ENCODE results near the gene NELFA. TPM values are rescaled to one million over a fixed set of nuclear protein-coding genes. Genes with fewer than 3 reads are reported as not detected.
A peak's percentile ranks its signal among the peaks of the same experiment; 100 is the strongest.

The NELFA gene
- total RNA-seq, 1 experiment from 2014 or later, result 55.0 TPM

DNA sequence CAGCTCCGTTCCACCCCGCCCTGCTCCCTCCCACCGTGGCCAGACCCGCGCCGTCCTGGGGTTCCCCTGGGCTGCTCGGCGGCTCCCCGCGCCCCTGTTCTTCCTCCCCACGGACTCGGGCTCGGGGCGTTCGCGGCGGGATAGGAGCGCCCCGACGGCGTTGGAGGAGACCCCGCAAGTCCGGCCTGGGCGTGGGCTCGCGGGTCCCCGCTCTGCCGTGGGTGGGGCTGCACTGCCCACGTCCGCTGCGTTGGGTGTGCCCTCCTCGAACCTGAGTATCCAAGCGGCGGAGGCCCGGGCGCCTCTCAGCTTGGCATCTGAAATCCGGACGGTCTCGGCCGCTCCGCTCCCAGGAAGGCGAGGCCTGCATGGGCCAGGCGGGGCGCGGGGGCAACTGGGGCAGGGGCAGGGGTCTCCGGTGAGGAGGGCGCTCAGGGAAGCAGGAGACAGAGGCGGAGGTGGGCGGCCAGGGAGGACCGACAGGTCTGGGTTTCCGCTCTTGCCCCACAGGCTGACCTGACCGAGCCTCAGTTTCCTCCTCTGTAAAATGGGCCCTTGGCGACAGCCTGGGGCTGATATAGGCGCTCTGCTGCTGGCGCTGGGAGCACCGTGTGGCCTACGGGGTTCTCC, 38.4 kb upstream of the NELFA start:
- Histone ChIP-seq H3K4me2 (ENCODE audit: insufficient read depth, insufficient read length, low read length) (no peak overlapping the region), H2BK20ac (ENCODE audit: low read depth, low read length, poor library complexity, severe bottlenecking) (no peak overlapping the region), H2BK120ac (ENCODE audit: low read depth, low read length, poor library complexity, severe bottlenecking) (no peak overlapping the region), H3K14ac (ENCODE audit: insufficient read depth, low read length) (no peak overlapping the region), H4K5ac (ENCODE audit: insufficient read length, low read depth, low read length) (no peak overlapping the region), H2AFZ (ENCODE audit: low read length) (no peak overlapping the region), H3K27me3 (ENCODE audit: insufficient read depth, low read length) (peaks cover 8% of the 10 kb centered on the region), H4K91ac (ENCODE audit: insufficient read length, low read depth, low read length) (no peak overlapping the region), H3K79me2 (ENCODE audit: insufficient read depth, low read length) (no peaks in the 10 kb centered on the region), H2BK12ac (ENCODE audit: insufficient read length, low read depth, low read length) (no peak overlapping the region), H3K18ac (ENCODE audit: insufficient read length, low read depth, low read length) (no peak overlapping the region), H3K9me3 (ENCODE audit: control insufficient read depth, low read depth, low read length) (no peaks in the 10 kb centered on the region), H3K23ac (ENCODE audit: insufficient read length, low read depth, low read length) (no peak overlapping the region), H3K23me2 (ENCODE audit: insufficient read length, low read depth, low read length, poor library complexity, severe bottlenecking) (no peaks in the 10 kb centered on the region), H3K79me1 (ENCODE audit: insufficient read depth, low read depth, low read length, poor library complexity, severe bottlenecking) (no peaks in the 10 kb centered on the region), H2AK5ac (ENCODE audit: insufficient read length, low read length) (no peak overlapping the region), H4K20me1 (ENCODE audit: control insufficient read depth, insufficient read depth, insufficient read length) (no peaks in the 10 kb centered on the region), H3K4ac (ENCODE audit: low read depth, low read length) (no peak overlapping the region), H2BK15ac (ENCODE audit: low read depth, low read length) (no peak overlapping the region), H3K4me1 (ENCODE audit: insufficient read depth, low read length) (no peaks in the 10 kb centered on the region; the same call in 1 of the 2 replicates), H2BK5ac (ENCODE audit: insufficient read length, low read length) (no peak overlapping the region), H4K8ac (replicated peaks; ENCODE audit: insufficient read length, low read depth, low read length) (no peak overlapping the region), H3K27ac (ENCODE audit: insufficient read length, low read depth, low read length) (no peak overlapping the region), H3K56ac (ENCODE audit: insufficient read length, low read depth, low read length) (no peak overlapping the region), H3K9ac (ENCODE audit: extremely low read depth, insufficient read length, low read length) (no peak overlapping the region), H3T11ph (ENCODE audit: low read length) (no peak overlapping the region)
- H3K27ac Mint-ChIP-seq, result no peak overlapping the region
- H3K9me3 Mint-ChIP-seq, result no peaks in the 10 kb centered on the region
- peaks cover 56% of the 10 kb centered on the region for H3K27me3 Mint-ChIP-seq (ENCODE audit: low read depth)
- no peaks in the 10 kb centered on the region; a peak in 1 of 7 replicates for H3K36me3 Mint-ChIP-seq (ENCODE audit: insufficient read depth in 1 of 3, low read depth in 3 of 3)
- TF ChIP-seq, protein P1, sequence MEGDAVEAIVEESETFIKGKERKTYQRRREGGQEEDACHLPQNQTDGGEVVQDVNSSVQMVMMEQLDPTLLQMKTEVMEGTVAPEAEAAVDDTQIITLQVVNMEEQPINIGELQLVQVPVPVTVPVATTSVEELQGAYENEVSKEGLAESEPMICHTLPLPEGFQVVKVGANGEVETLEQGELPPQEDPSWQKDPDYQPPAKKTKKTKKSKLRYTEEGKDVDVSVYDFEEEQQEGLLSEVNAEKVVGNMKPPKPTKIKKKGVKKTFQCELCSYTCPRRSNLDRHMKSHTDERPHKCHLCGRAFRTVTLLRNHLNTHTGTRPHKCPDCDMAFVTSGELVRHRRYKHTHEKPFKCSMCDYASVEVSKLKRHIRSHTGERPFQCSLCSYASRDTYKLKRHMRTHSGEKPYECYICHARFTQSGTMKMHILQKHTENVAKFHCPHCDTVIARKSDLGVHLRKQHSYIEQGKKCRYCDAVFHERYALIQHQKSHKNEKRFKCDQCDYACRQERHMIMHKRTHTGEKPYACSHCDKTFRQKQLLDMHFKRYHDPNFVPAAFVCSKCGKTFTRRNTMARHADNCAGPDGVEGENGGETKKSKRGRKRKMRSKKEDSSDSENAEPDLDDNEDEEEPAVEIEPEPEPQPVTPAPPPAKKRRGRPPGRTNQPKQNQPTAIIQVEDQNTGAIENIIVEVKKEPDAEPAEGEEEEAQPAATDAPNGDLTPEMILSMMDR (conservative IDR thresholded peaks at IDR 0.05), result no peak
- no peak overlapping the region for H3K4me3 Mint-ChIP-seq
- peak; percentile 27 for DNase-seq
- peaks cover 9 to 11% of the 10 kb centered on the region in 2 experiments for H3K4me1 Mint-ChIP-seq
- WGBS (ENCODE audit: extremely low coverage, insufficient read length, low lambda C conversion rate), result no CpG with 5 or more reads among the region's 57 CpGs

Data from H9 (cell line).